NCI-H510A (cell line): Measurements from ENCODE around the gene ESYT2.
"Not testable (repeated sequence)": the region's sequence is repeated elsewhere in the genome, so short reads cannot be mapped to it uniquely, and the experiment has no call there.

Source experiments
- DNase-seq: peaks from one replicate; lab custom pipeline; 2025; lab: John Stamatoyannopoulos, UW

The ESYT2 gene

GRCh38 chr7:158829342-158830210 is at the start of gene ESYT2:
Gene ESYT2, minus strand, starts transcription at chr7:158829509. Its CDS starts 91 bp downstream, at chr7:158829418.
- peak; percentile 66 for DNase-seq

GRCh38 chr7:158878151-158879079 is 49.1 kb upstream of the ESYT2 start:
- DNase-seq: not testable (repeated sequence)

- DNase-seq: no peak
These were observed 47.7 kb upstream of the ESYT2 start for GRCh38 chr7:158876984-158877383.

GRCh38 chr7:158869876-158870275 is 40.6 kb upstream of the ESYT2 start:
- DNase-seq: no peak

GRCh38 chr7:158868764-158869410 is 39.6 kb upstream of the ESYT2 start:
- DNase-seq: no peak

- no peak for DNase-seq
These were observed 38.1 kb upstream of the ESYT2 start for GRCh38 chr7:158867214-158867984.

- DNase-seq: no peak
These were observed 36.7 kb upstream of the ESYT2 start for GRCh38 chr7:158865977-158866376.

- peak; percentile 27 for DNase-seq
These were observed 36.2 kb upstream of the ESYT2 start for GRCh38 chr7:158865462-158865922.

- DNase-seq: no peak
These were observed 35.5 kb upstream of the ESYT2 start for GRCh38 chr7:158864833-158865232.

- no peak for DNase-seq
These were observed 35.2 kb upstream of the ESYT2 start for GRCh38 chr7:158864507-158864820.

GRCh38 chr7:158863611-158864506 is 34.5 kb upstream of the ESYT2 start:
- DNase-seq: peak; percentile 45

- DNase-seq: not testable (repeated sequence)
These were observed 33.8 kb upstream of the ESYT2 start for GRCh38 chr7:158862985-158863610.

GRCh38 chr7:158861936-158862704 is 32.8 kb upstream of the ESYT2 start:
- no peak for DNase-seq

- DNase-seq: no peak
These were observed 31.9 kb upstream of the ESYT2 start for GRCh38 chr7:158861004-158861787.

- DNase-seq: no peak
These were observed 31.1 kb upstream of the ESYT2 start for GRCh38 chr7:158860394-158860793.

- no peak for DNase-seq
These were observed 29.5 kb upstream of the ESYT2 start for GRCh38 chr7:158858592-158859503.
